ENCODE results near the gene OR10A7. TPM values are rescaled to one million over a fixed set of nuclear protein-coding genes. Genes with fewer than 3 reads are reported as not detected.

The OR10A7 gene, protein sequence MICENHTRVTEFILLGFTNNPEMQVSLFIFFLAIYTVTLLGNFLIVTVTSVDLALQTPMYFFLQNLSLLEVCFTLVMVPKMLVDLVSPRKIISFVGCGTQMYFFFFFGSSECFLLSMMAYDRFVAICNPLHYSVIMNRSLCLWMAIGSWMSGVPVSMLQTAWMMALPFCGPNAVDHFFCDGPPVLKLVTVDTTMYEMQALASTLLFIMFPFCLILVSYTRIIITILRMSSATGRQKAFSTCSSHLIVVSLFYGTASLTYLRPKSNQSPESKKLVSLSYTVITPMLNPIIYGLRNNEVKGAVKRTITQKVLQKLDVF
- not detected in 2 replicates for total RNA-seq

DNA sequence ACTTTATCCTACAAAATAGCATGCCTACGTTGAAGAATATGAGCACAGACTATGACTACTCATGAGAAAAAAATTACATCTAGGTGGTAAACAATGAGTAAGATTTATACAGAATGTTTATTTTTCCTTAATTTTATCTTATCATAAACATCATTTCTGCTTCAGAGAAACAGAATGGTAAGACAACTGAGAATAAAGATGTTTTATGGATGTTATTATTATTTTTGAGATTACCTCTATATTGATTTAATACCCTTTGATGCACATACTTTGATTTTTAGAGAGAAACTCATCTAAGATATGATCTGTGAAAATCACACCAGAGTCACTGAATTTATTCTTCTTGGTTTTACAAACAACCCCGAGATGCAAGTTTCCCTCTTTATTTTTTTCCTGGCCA lies at the start of gene OR10A7:
TSS of gene OR10A7 (plus strand) at position 301 of the 400 bp plus-strand sequence. CDS start at position 301, 0 bp downstream.

DNA sequence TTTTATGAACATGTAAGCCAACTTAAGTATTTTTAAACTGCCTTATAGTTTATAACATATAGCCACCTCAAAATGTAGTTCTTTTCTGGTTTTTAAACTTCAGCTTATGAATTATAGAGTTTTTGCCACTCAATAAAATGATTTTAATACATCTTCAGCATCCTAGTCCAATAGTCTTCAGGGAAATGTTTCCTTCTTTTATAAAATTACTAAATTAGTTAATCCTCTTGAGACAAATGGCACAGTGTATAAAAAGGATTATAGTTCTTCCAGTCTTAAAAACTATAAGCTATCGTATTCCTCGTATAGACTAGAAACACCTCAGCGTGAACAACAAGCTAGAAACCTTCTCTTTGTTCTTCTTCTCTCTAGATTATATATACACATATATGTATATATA lies 23.5 kb downstream of the OR10A7 start, which contains the start of gene OR6C74:
TSS of gene OR6C74 (plus strand) at position 301 of the 400 bp plus-strand sequence. CDS start 2,679 bp downstream, outside the sequence.

Other genes starting within 250 kb of the OR10A7 start
- gene TESPA1, start 236.3 kb upstream of the OR10A7 start, total RNA-seq, result not detected in 2 replicates
- gene NEUROD4, start 201.1 kb upstream of the OR10A7 start, total RNA-seq, result not detected in 2 replicates
- not detected in 2 replicates for gene OR9K2, start 94.6 kb upstream of the OR10A7 start, total RNA-seq
- gene OR6C74, start 23.6 kb downstream of the OR10A7 start, total RNA-seq, result not detected in 2 replicates
- gene OR6C6, start 75.5 kb downstream of the OR10A7 start, total RNA-seq, result not detected in 2 replicates
- gene OR6C1, start 93.3 kb downstream of the OR10A7 start, total RNA-seq, result not detected in 2 replicates
- not detected in 2 replicates for gene OR6C3, start 109.7 kb downstream of the OR10A7 start, total RNA-seq
- gene OR6C75, start 141.9 kb downstream of the OR10A7 start, total RNA-seq, result not detected in 2 replicates
- not detected in 2 replicates for gene OR6C65, start 179.5 kb downstream of the OR10A7 start, total RNA-seq
- not detected in 2 replicates for gene OR6C76, start 205.2 kb downstream of the OR10A7 start, total RNA-seq
- not detected in 2 replicates for gene OR6C2, start 223.1 kb downstream of the OR10A7 start, total RNA-seq
- gene OR6C70, start 249.1 kb downstream of the OR10A7 start, total RNA-seq, result not detected in 2 replicates

All from endothelial cell of coronary artery (primary cell).